HG03565 (cell line): Measurements from ENCODE around the gene PINLYP.

Source experiments
- ATAC-seq: cut with Tn5 transposase; IDR thresholded peaks from one replicate; pipeline ENCODE4 v1.9.1; 2021; ENCODE audit warnings: mild to moderate bottlenecking, moderate library complexity; ENCODE audit not compliant: unreplicated experiment

Gene PINLYP

DNA sequence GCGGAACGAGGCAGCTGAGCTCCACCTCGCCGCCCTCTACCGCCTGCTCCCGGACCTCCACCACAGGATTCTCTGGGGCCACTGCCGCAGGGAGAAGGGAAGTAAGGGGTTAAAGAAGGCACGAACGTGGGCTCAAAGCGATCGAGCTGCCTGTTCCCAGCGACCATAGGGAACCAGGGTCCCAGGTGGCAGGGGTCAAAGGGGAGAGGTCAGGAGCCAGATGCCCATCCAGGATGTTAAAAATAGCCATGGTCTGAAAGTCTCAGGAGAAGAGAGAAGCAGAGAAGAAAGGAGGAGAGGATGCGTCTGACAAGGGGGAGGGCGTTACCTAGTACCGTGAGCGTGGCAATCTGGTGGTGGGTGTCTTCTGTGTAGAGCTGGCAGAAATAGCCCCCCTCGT is 51.2 kb downstream of the PINLYP start:
- no peak for ATAC-seq

DNA sequence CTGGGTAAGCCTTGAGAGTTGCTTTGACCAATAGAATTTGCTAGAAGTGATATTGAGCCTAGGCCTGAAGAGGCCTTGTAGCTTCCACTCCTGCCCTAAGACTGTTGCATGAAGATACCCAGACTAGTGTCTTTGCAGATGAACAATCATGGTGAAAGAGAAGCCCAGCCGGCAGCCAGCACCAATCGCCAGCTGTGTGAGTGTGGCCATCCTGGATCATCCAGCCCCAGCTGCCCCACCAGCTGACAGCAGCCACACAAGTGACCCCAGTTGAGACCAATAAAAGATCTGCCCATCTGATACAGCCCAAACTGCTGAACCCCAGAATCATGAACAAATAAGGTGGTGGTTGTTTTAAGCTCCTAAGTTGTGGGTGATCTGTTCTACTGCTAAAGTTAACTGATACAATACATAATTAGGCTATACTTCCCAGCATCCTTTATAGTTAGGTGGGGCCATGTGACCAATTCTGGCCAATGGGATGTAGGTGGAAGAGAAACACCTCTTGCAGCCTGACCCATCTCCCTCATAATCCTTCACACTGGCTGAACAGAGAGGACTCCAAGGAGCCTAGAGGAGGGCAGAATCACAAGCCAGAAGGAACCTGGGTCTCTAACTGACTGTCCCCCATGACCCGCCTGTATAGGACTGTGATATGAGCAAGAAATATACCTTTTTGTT is 53.2 kb downstream of the PINLYP start:
- no peak for ATAC-seq

DNA sequence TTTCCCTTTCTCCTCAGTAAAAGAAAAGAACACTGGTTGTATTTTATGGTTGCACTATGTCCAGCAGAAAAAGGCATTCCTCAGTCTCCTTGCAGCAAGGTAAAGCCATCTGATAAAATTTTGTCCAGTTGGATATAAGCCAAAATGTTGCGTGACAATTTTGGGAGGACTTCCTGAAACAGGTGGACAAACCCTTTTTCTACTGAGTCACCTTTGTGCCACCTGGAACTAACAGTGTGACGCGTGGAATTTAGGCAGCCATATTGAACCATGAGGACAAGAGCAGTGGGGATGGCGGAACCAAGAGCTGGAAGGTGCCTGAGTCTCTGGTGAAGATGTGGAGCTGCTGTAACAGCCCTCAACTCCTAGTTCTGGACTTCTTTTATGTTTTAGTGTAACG is 55.9 kb downstream of the PINLYP start:
- ATAC-seq: no peak
